Esophagus squamous epithelium (tissue), 5 donors: ENCODE measurements around the gene THOC6. TPM values are rescaled to one million over a fixed set of nuclear protein-coding genes. Genes with fewer than 3 reads are reported as not detected.
A peak's percentile ranks its signal among the peaks of the same experiment; 100 is the strongest.

ENCODE experiments used
- DNase-seq: peaks from one replicate; lab custom pipeline; 2025; lab: John Stamatoyannopoulos, UW
- H3K27ac ChIP-seq, 4 donors: fragments of 200-600 bp; sonication (generic); one replicate each; pipeline ENCODE4 v1.5.1; 2016 to 2019; ENCODE audit warnings: mild to moderate bottlenecking in 1 of 4
- H3K27me3 ChIP-seq, 4 donors: fragments of 200-600 bp; sonication (generic); 1 replicate in 3 of 4; 2 replicates in 1 of 4; pipeline versions ENCODE4 v1.5.1 to v1.6.0; 2017 to 2021; ENCODE audit warnings: antibody characterized with exemption in 1 of 4
- H3K36me3 ChIP-seq, 3 donors: fragments of 200-600 bp; sonication (generic); one replicate each; pipeline ENCODE4 v1.5.1; 2016 to 2019
- H3K4me1 ChIP-seq, 3 donors: fragments of 200-600 bp; sonication (generic); one replicate each; pipeline ENCODE4 v1.5.1; 2017 to 2019
- H3K4me3 ChIP-seq, 4 donors: fragments of 200-600 bp; sonication (generic); 1 replicate in 3 of 4; 2 replicates in 1 of 4; pipeline ENCODE4 v1.5.1; 2016 to 2019; ENCODE audit warnings: mild to moderate bottlenecking in 2 of 4, moderate library complexity in 1 of 4
- H3K9me3 ChIP-seq, 3 donors: fragments of 200-600 bp; sonication (generic); one replicate each; pipeline ENCODE4 v1.5.1; 2016 to 2019
- POLR2A ChIP-seq, 4 donors: fragments of 450-650 bp; IDR thresholded peaks; one replicate each; pipeline ENCODE4 v1.6.1; 2017; ENCODE audit warnings: antibody characterized with exemption in 4 of 4, mild to moderate bottlenecking in 4 of 4, moderate library complexity in 3 of 4
- WGBS, 2 donors: methylation state at CpG; one replicate each; pipeline ENCODE4 v1.1.5; 2018; 5-methylcytosine and 5-hydroxymethylcytosine counted together
- intact Hi-C: fragments of 100-400 bp; cut with DNase I; formaldehyde crosslinking; loops from one replicate; pipeline ENCODE4 v1.15.0; 2022
- total RNA-seq, 4 donors: library from RNA; depleted of rRNA; stranded (reverse); fragments of >200 nt; gene quantifications; one replicate each; pipeline ENCODE4 v1.1.0, GENCODE V29; 2016
- TF ChIP-seq, protein P1 (sequence below), 6 experiments: fragments of 450-650 bp in 4 of 6; fragments of 200-600 bp in 2 of 6; sonication (generic) in 2 of 6; IDR thresholded peaks; one replicate each; pipeline ENCODE4 v1.5.1; 2016 to 2019; ENCODE audit warnings: antibody characterized with exemption in 6 of 6, mild to moderate bottlenecking in 4 of 6, moderate library complexity in 4 of 6
- donor health status: DM: yes; HTN: yes; CAD: no.

Gene THOC6
- 10 to 100 TPM; 17.4 to 27.9 (median 25.8) TPM for total RNA-seq

DNA sequence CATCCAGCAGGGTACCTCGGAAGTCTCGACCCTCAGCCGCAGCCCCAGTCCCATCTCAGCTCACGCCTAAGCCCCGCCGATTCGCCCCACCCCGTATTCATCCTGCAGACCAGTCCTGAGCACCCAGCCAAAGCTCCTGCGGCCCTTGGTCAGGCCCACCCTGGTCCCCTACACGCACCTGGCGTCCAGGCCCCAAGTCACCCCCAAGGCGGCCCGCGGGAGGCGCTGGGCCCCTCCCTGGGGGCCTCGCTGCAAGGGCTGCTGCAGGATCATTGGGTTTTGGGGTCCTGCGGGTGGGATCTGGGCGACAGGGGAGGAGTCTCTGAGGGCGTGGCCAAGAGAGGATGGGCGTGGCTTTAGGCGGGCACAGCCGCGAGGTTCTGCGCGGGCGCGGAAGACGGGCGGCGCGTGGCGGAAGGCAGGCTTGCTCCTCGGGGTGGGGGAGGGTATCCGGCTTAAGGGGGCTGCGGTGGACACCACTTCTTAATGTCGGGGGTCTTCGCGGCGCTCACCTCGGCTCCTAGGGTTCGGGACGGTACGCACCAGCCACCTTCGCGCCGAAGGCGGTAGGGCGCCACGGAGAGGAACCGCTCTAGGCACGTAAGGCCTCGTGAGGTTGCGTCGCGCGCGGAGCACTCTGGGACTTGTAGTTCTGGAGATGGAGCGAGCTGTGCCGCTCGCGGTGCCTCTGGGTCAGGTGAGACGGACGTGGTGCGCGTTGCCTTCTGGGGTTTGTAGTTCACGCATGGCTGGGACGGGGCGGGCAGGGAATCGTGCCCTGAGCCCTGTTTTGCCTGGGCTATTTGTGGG lies at the start of gene THOC6, which contains the start of gene HCFC1R1:
Gene THOC6, plus strand, starts transcription at position 367 of the 810 bp plus-strand sequence. Its CDS starts 292 bp downstream, at position 659.
Gene HCFC1R1, minus strand, starts transcription at position 274 of the 810 bp plus-strand sequence. Its CDS starts 1 bp downstream, at position 273.
- Histone ChIP-seq H3K4me1 (peaks cover 48 to 77% (median 55%) of the 10 kb centered on the region in 3 donors), H3K27me3 (peaks cover 0 to 13% (median 0%) of the 10 kb centered on the region in 4 donors), H3K27ac (peak within 1 kb of the TSS; percentile 92 to 98 (median 96)), H3K4me3 (peak within 1 kb of the TSS; percentile 42 to 79 (median 72)), H3K36me3 (peaks cover 5 to 29% (median 9%) of the 10 kb centered on the region in 3 donors), H3K9me3 (no peaks in the 10 kb centered on the region)
- peak; percentile 93 for DNase-seq
- 0 to 1% methylated on average over 19 to 27 of the region's 69 CpGs for WGBS, 2 donors
- intact Hi-C loops = no loop called here
- peak in 2 of 4 donors; percentile 62 to 66 for TF ChIP-seq POLR2A (IDR thresholded peaks at IDR 0.05)
- TF ChIP-seq, protein P1, sequence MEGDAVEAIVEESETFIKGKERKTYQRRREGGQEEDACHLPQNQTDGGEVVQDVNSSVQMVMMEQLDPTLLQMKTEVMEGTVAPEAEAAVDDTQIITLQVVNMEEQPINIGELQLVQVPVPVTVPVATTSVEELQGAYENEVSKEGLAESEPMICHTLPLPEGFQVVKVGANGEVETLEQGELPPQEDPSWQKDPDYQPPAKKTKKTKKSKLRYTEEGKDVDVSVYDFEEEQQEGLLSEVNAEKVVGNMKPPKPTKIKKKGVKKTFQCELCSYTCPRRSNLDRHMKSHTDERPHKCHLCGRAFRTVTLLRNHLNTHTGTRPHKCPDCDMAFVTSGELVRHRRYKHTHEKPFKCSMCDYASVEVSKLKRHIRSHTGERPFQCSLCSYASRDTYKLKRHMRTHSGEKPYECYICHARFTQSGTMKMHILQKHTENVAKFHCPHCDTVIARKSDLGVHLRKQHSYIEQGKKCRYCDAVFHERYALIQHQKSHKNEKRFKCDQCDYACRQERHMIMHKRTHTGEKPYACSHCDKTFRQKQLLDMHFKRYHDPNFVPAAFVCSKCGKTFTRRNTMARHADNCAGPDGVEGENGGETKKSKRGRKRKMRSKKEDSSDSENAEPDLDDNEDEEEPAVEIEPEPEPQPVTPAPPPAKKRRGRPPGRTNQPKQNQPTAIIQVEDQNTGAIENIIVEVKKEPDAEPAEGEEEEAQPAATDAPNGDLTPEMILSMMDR (IDR thresholded peaks at IDR 0.05) = peak in 2 of 6 experiments; percentile 2 to 33

DNA sequence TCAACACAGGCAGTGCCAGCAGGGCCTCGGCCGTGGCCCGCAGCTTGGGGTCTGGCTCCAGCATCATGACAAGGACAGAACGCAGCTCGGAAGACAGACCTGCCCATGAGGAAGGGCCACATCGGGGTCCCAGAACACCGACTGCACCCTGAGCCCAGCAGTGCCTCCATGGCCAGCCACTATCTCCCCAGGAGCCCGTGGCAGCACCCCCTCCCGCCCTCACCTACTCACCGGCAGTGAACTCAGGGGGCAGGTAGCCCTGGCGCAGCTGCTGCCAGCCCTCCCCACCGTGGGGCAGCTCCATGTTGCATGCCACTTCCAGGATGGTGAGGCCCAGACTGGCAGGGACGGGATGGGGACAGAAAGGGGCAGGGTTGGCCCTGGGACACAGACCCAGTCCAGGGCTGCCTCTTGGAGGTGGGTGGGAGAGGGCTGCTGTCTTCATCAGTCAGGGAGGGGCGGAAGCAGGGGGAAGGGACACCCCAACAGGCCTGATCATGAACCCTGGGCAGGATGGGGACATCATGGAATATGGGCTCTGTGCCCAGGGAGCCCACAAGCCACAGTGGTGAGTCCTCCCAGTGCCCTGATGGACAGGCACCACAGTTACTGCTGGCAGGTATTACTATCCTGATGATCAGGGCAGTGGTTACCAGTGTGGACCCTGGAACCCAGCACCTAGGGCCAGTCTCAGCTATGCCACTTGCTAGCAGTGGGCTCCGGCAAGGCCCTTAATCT lies 49.3 kb upstream of the THOC6 start:
- H3K27me3 ChIP-seq = peaks cover 0 to 9% (median 0%) of the 10 kb centered on the region in 4 donors
- H3K9me3 ChIP-seq = no peaks in the 10 kb centered on the region
- whole genome bisulfite sequencing, 2 donors = 93% methylated on average over 2 of the region's 15 CpGs; no CpG with 5 or more reads in 1 of the 2 donors
- no peak overlapping the region for H3K27ac ChIP-seq
- H3K4me1 ChIP-seq = peaks cover 12 to 44% (median 20%) of the 10 kb centered on the region in 3 donors
- intact Hi-C loops = no loop called here
- no peak overlapping the region for H3K4me3 ChIP-seq
- H3K36me3 ChIP-seq = peaks cover 0 to 6% (median 0%) of the 10 kb centered on the region in 3 donors
- DNase-seq = no peak
- TF ChIP-seq POLR2A (IDR thresholded peaks at IDR 0.05) = no peak
- TF ChIP-seq, protein P1 (IDR thresholded peaks at IDR 0.05) = no peak

DNA sequence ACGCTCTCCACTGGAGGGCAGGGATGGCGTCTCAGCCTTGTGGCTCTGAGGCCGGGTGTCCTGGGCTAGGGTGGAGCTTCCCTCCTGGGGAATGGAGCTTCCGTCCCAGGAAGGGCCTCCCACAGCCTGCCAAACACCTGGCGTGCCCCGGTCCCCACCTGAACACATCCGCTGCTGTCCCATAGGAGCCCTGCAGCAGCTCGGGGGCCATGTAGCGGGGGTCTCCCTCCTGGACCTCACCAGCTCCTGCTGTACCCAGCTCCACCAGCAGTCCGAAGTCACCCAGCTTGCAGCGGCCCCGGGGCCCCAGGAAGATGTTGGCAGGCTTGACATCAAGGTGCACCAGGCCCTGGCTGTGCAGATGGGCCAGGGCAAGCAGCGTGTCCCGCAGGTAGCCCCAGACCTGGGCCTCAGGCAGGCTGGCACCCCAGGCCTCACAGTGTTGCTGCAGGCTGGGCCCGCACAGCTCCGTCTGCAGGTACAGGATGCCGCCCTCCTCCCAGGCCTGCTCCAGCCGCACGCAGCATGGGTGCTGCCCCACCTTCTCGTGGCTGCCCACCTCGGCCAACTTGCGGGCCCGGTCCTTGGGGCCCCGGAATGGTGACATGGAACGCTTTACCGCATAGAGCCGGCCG lies 48.6 kb upstream of the THOC6 start:
- Histone ChIP-seq H3K27me3 (peaks cover 0 to 16% (median 0%) of the 10 kb centered on the region in 4 donors), H3K36me3 (peaks cover 0 to 6% (median 0%) of the 10 kb centered on the region in 3 donors), H3K4me1 (peaks cover 11 to 44% (median 19%) of the 10 kb centered on the region in 3 donors), H3K4me3 (no peak overlapping the region), H3K27ac (no peak overlapping the region), H3K9me3 (no peaks in the 10 kb centered on the region)
- TF ChIP-seq POLR2A (IDR thresholded peaks at IDR 0.05) = no peak
- TF ChIP-seq, protein P1 (IDR thresholded peaks at IDR 0.05) = no peak
- no peak for DNase-seq
- intact Hi-C loops = no loop called here
- WGBS, 2 donors = 91% methylated on average over 9 of the region's 28 CpGs; no CpG with 5 or more reads in 1 of the 2 donors

DNA sequence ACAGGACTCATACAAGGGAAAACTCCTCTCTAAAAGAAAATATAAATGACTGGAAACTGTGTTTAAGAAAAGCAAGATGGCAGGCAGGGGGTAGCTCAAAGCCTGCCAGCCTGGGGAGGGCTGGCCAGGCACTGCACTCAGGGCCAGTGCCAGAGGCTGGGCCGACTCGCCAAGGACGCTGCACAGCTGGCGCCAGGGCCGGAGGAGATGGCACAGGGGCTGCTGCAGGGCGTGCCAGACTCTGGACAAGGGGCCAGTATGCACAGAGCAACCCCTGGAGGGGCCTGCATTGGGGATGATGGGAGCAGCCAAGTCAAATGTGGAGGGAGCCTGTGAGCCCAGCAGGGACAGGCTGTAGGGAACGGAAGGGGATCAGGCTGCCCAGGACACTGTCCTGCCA lies 47.6 kb upstream of the THOC6 start:
- 71 to 92% methylated on average over 7 of the region's 7 CpGs for WGBS, 2 donors
- Histone ChIP-seq H3K4me3 (no peak overlapping the region), H3K36me3 (peaks cover 0 to 6% (median 0%) of the 10 kb centered on the region in 3 donors), H3K9me3 (no peaks in the 10 kb centered on the region), H3K4me1 (peaks cover 11 to 42% (median 16%) of the 10 kb centered on the region in 3 donors), H3K27ac (no peak overlapping the region), H3K27me3 (peaks cover 0 to 16% (median 0%) of the 10 kb centered on the region in 4 donors)
- TF ChIP-seq, protein P1 (IDR thresholded peaks at IDR 0.05) = no peak
- TF ChIP-seq POLR2A (IDR thresholded peaks at IDR 0.05) = no peak
- no peak for DNase-seq
- intact Hi-C loops = no loop called here
